GM18505 (cell line): ENCODE results near the gene ABI1.
"Not testable (repeated sequence)": the region's sequence is repeated elsewhere in the genome, so short reads cannot be mapped to it uniquely, and the experiment has no call there.

Experiments used
- ATAC-seq: cut with Tn5 transposase; IDR thresholded peaks from one replicate; pipeline ENCODE4 v1.9.1; 2021; ENCODE audit not compliant: unreplicated experiment
- POLR2A ChIP-seq: IDR thresholded peaks from 4 replicates; pipeline ENCODE4 v1.6.1; 2011; ENCODE audit warnings: borderline replicate concordance; ENCODE audit not compliant: insufficient read depth, insufficient read length; ENCODE audit errors: extremely low read depth

Gene ABI1

GRCh38 chr10:26860443-26861204 is at the start of gene ABI1:
ABI1 (minus strand) TSS chr10:26860958; CDS start chr10:26860863, 95 bp downstream.
- peak; percentile 95 for TF ChIP-seq POLR2A
- peak; percentile 67 for ATAC-seq

- ATAC-seq, result no peak
- no peak for TF ChIP-seq POLR2A
Observed at GRCh38 chr10:26909753-26910152, 49.0 kb upstream of the ABI1 start.

GRCh38 chr10:26905253-26905781 is 44.6 kb upstream of the ABI1 start:
- ATAC-seq, result not testable (repeated sequence)

- no peak for ATAC-seq
- no peak for TF ChIP-seq POLR2A
Observed at GRCh38 chr10:26903431-26904217, 42.9 kb upstream of the ABI1 start.

GRCh38 chr10:26892306-26892923 is 31.7 kb upstream of the ABI1 start:
- ATAC-seq, result not testable (repeated sequence)

GRCh38 chr10:26890956-26891355 is 30.2 kb upstream of the ABI1 start:
- no peak for TF ChIP-seq POLR2A

GRCh38 chr10:26887611-26888215 is 27.0 kb upstream of the ABI1 start:
- ATAC-seq, result no peak
- TF ChIP-seq POLR2A, result no peak

More at GRCh38 chr10:26890956-26891355, 30.2 kb upstream of the ABI1 start:
- no peak for ATAC-seq

GRCh38 chr10:26881600-26882331 is 21.0 kb upstream of the ABI1 start:
- TF ChIP-seq POLR2A, result no peak
- no peak for ATAC-seq

GRCh38 chr10:26879744-26880143 is 19.0 kb upstream of the ABI1 start:
- ATAC-seq, result no peak
- TF ChIP-seq POLR2A, result no peak

GRCh38 chr10:26870766-26871165 is 10.0 kb upstream of the ABI1 start:
- TF ChIP-seq POLR2A, result no peak
- no peak for ATAC-seq

- no peak for TF ChIP-seq POLR2A
- no peak for ATAC-seq
Observed at GRCh38 chr10:26869528-26869927, 8.8 kb upstream of the ABI1 start.

- no peak for ATAC-seq
- TF ChIP-seq POLR2A, result no peak
Observed at GRCh38 chr10:26863351-26864076, 2.8 kb upstream of the ABI1 start.
